RWPE1 (cell line): ENCODE measurements around the gene CACNA1B.

Experiments
- CTCF ChIA-PET: fragments of 350-600 bp; sonication (Branson Sonifier 250); formaldehyde crosslinking; extraction: SDS; loops from one replicate; lab custom pipeline; 2021; lab: Yijun Ruan, JAX
- POLR2A ChIA-PET: fragments of 400-600 bp; formaldehyde crosslinking; extraction: SDS; loops from one replicate; lab custom pipeline; 2020; ENCODE audit warnings: antibody characterized with exemption; ENCODE audit not compliant: low non-redundant PET; lab: Yijun Ruan, JAX
- DNase-seq: peaks from one replicate; pipeline ENCODE4 v3.0.0; 2012; ENCODE audit warnings: low spot score
- H3K27ac ChIP-seq: fragments of 450-650 bp; 2 replicates; pipeline ENCODE4 v1.5.1; 2017
- CTCF ChIP-seq: fragments of 450-650 bp; conservative IDR thresholded peaks from 2 replicates; pipeline ENCODE4 v1.5.1; 2017; ENCODE audit warnings: low read depth, mild to moderate bottlenecking

CACNA1B gene

GRCh38 chr9:138071292-138071691, 193.7 kb downstream of the CACNA1B start:
- POLR2A ChIA-PET, result no interaction called here
- no peak for TF ChIP-seq CTCF
- no peak overlapping the region for H3K27ac ChIP-seq
- no peak for DNase-seq
- CTCF ChIA-PET, result no interaction called here

GRCh38 chr9:138071731-138072130, 194.1 kb downstream of the CACNA1B start:
- CTCF ChIA-PET, result no interaction called here
- no peak for TF ChIP-seq CTCF
- DNase-seq, result no peak

GRCh38 chr9:138072161-138072842, 194.7 kb downstream of the CACNA1B start:
- DNase-seq, result no peak
- ChIA-PET POLR2A (interaction anchor here (0.5 kb wide), 1 partner anchor 480 kb away, joined by 3 read pairs; no protein-coding TSS in a partner anchor), CTCF (interaction anchor here (0.6 kb wide), 1 partner anchor 11 kb away, joined by 3 read pairs; no protein-coding TSS in a partner anchor)
- no peak for TF ChIP-seq CTCF
- no peak overlapping the region for H3K27ac ChIP-seq

More at GRCh38 chr9:138071731-138072130, 194.1 kb downstream of the CACNA1B start:
- H3K27ac ChIP-seq, result no peak overlapping the region
- POLR2A ChIA-PET, result no interaction called here

GRCh38 chr9:138072897-138073296, 195.3 kb downstream of the CACNA1B start:
- no peak for TF ChIP-seq CTCF
- DNase-seq, result no peak
- no peak overlapping the region for H3K27ac ChIP-seq
- ChIA-PET CTCF (interaction anchor here (0.6 kb wide), 1 partner anchor 11 kb away, joined by 3 read pairs; no protein-coding TSS in a partner anchor), POLR2A (interaction anchor here (0.5 kb wide), 1 partner anchor 480 kb away, joined by 3 read pairs; no protein-coding TSS in a partner anchor)

- CTCF ChIA-PET, result no interaction called here
- DNase-seq, result no peak
- H3K27ac ChIP-seq, result no peak overlapping the region
- POLR2A ChIA-PET, result no interaction called here
- TF ChIP-seq CTCF, result no peak
Measured at GRCh38 chr9:138073408-138073807, 195.8 kb downstream of the CACNA1B start.

- ChIA-PET POLR2A (no interaction called here), CTCF (no interaction called here)
- H3K27ac ChIP-seq, result no peak overlapping the region
- no peak for TF ChIP-seq CTCF
- DNase-seq, result no peak
Measured at GRCh38 chr9:138073808-138074207, 196.2 kb downstream of the CACNA1B start.
